Colon (tissue), 2 donors: ENCODE results near the gene COL2A1.

Source experiments
- FAIRE-seq: peaks from 2 replicates; lab custom pipeline; 2012; peaks lifted over from hg19 to GRCh38; lab: Jason Lieb, UNC
- donor health status: control.
- donor health status: control.

Gene COL2A1

DNA sequence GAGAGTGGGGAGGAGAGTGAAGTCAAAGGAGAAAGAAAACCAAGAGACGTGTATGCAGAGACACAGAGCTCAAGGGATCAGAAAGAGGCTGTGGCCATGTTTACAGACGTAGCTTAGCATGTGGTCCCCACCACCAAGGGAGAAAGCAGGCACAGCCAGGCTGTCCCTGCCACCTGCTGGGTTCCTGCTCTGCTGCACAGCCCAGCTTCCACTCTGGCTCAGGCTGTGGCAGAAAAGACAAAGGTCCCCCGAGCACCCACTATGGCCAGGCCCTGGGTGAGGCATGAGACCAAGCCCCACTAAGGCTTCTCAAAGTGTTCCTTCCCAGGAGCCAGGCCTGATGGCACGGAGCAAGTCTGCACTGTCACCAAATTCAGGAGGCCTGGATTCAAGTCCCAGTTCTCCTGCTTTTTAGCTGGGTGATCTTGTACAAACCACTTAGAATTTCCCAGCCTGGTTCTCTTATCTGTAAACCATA, 25.9 kb upstream of the COL2A1 start:
- no peak for FAIRE-seq

DNA sequence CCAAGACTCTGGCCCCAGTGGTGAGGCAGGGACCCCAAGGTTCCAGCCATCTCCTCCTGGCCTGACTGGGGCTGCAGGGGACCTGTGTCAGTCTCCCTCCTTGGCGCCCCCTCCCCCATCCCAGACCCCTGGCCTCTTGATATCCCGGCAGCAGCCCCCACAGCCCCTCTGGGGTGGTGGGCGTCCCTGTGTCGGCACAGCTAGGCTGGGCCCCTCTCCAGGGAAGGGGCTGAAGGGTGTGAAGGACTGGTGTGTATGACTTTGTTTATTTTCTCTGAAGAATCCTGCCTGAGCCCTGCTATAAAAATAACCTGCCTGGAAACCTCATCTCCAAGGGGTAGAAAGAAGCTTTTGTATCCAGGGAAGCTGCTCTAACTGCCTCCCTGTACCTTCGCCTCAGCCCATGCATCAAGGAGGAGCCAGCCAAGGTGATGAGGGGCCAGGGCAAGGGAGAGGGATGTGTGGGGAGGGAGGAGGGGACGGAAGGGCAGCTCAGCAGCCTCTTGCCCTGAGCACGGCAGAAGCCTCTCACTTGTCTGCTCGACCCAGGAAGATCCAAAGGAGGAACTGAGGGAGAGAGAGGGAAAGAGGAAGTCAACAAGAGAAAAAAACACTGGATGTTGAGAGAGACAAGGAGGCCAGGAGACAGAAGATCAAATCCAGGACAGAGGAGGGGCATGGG, 25.4 kb upstream of the COL2A1 start:
- no peak for FAIRE-seq

- FAIRE-seq, result no peak
Measured at GRCh38 chr12:48028541-48029431, 24.5 kb upstream of the COL2A1 start.

DNA sequence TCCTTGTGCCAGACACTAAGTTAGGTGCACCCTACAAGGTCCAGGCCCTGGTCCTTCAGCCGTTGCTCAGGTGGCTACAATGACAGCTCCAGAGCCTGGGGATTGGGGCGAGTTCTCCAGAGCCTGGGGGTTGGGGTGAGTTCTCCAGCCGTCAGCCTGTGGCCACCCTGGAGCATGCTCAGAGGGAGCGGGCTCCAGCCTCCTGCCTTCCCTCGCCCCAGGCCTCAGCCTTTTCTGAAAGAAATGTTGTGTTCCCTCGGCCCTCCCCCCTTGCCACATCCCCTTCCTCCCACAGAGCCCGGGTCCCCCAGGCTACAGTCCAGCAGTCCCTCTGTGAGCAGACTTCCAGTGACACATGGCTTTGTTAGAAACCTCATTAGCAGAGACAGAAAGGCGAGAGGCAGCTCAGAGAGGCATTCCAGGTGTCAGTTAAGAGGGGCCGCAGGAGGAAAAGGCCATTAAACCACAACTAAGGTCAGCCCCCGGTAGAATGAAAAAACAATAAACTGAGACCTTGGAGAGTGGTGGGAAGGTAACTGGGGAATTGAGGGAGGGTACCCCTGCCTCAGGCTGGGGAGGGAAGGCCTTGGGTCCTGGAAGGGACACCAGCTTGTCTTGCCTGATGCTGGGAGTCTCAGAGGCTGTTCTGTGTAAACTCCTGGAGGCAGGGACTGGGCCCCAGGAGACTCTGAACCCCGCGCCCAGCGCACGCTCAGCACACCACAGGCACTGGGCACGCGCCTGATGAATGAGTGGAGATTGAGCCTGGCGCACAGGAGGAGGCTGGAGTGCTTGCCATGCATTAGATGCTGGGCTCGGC, 23.1 kb upstream of the COL2A1 start:
- FAIRE-seq, result no peak

DNA sequence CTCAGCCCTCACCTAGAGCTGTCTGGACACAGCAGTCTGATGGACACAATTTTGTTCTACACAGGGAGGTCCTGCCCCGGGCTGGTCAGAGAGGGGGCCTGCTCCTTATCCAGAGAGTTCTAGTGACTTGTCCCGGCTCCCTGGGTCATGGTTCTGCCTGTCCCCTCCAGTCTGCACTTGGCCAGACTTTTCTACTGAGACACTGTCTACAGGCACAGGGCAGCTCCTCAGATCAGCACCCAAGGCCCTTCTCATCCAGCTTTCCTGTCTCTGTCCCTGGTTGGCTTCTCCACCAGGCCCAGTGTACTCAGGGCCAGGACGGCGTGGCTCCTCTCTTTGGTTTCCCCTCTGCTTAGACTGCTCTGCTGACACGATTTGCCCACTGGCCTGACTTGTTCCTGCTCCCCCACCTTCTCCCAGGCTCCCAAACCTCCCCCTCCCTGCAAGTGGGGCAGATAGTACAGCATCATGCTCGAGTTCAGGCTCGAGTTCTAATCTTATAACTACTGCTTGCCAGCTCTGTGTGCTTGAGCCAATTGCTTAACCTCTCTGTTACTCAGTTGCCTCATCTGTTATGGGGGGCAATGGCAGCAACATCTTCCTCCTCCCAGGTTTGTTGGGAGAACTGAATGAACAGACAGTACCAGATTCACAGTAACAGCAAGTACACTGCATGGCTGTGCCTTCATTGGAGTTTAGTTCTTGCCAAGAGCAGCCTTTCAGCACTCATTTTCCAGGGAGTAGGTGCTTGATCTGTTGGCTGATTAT, 22.0 kb upstream of the COL2A1 start:
- no peak for FAIRE-seq

GRCh38 chr12:48025281-48025680, 21.0 kb upstream of the COL2A1 start:
- FAIRE-seq, result no peak

- no peak for FAIRE-seq
Measured at GRCh38 chr12:48024735-48025134, 20.5 kb upstream of the COL2A1 start.

DNA sequence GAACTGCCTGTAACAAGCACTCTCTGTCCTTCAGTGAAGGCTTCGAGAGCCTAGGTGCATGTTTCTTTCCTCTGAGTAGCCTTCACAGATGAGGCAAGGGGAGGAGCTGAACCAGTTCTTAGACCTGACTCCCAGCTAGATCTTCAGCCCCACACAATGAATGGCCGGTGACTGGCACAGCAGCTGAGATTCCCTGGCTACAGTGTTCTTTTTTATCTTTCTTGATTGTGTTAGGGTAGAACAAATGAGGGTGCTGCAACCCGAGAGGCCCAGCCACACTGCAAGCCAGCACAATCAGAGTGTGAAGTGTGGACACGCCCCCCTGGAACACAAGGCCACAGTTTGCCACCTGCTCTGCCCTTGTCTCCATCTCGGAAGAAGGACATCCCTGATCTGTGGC, 19.1 kb upstream of the COL2A1 start:
- FAIRE-seq, result no peak

GRCh38 chr12:48022676-48023385, 18.6 kb upstream of the COL2A1 start:
- FAIRE-seq, result no peak

- no peak for FAIRE-seq
Measured at GRCh38 chr12:48022180-48022521, 17.9 kb upstream of the COL2A1 start.

GRCh38 chr12:48021485-48022179, 17.4 kb upstream of the COL2A1 start:
- no peak for FAIRE-seq

DNA sequence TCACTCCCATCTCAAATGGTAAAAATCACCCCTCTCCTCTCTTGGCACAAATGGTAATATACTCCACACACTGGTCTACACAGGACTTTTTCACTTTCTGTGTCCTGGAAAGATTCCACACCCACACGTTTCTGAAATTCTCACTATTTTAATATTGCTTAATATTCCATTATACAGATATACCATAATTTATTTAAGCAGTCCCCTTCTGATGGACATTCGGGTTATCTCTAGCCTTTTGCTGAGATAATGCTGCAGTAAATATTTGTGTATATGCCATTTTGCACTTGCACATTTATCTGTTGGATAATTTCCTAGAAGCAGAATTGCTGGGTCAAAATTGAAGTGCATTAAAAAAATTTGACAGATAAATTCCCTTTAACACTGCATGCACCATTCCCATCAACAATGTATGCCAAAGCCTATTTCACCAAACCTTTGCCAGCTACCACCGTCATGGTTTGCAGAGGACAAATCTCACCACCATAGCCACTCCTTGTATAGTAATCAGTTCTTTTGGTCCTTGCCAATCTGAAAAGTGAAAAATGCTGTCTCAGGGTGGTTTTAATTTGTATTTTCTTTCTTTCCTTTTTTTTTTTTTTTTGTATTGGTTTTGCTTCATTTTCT, 15.5 kb upstream of the COL2A1 start:
- FAIRE-seq, result no peak

DNA sequence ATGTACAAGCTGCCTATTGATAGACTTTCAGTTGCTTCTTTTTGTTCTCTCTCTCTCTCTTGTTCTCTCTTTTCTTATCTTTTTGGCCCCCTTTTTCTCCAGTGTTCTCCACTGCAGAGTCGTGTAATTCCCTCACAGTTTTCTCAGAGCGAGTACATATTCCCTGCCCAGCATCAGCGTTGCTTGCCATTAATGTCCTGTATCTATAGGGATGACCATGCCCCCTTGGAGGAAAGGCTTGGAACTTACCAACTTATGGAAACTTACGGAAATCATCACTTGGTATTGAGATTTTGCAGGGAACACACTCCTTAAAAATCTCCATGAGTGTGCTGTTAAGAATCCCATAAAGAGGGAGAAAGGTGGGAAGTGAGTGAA, 14.3 kb upstream of the COL2A1 start:
- no peak for FAIRE-seq

- no peak for FAIRE-seq
Measured at GRCh38 chr12:48017921-48018617, 13.8 kb upstream of the COL2A1 start.

DNA sequence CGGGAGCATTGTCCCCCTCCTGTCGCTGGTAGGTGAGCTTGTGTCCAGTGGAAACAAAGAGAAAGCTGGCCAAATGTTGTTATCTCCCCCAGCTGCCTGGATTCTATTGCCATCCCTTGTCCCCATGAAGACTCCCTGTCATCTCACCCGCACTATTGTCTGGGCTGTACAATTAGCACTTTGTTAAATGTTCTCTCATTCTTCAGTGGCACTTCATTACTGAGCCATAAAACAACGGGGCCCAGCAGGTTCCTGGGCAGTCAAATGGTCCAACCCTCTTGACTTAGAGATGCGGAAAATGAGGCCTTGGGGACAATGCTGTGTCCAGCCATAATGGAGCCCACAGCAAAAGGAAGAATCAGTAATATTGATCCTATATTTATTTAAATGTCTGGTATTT, 13.2 kb upstream of the COL2A1 start:
- no peak for FAIRE-seq

DNA sequence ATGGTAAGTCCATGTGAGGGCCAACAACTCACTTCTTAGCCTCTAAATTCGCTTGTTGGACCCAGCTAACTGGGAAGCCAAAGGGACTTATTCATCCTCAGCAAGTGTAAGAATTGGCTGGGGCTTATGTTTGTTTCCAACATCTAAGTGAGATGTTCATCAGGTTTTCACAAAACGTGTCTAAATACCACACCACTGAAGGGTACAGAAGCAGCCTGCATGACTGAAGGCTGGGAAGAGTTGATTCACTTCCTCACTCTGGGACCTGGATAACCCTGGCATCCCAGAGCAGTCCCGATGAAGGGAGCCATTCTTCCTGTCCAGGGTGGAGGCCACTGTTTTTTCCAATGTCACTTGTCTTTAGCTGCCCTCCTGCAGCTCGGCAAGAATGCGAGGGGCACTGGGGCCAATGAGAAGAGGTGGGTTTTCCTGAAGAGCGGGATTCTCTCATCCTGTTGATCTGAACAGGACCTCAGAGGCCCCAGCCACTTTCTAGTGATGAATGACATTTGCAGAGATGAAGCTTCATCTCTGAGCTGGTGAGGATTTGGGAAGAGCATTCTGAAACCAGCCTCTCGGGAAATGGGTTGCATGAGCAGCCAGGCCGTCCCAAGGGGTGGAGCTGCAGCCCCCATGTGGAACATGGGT, 12.2 kb upstream of the COL2A1 start:
- FAIRE-seq, result no peak

GRCh38 chr12:48015954-48016353, 11.7 kb upstream of the COL2A1 start:
- FAIRE-seq, result no peak

- no peak for FAIRE-seq
Measured at GRCh38 chr12:48015129-48015528, 10.9 kb upstream of the COL2A1 start.

- FAIRE-seq, result no peak
Measured at GRCh38 chr12:48013287-48013686, 9.0 kb upstream of the COL2A1 start.
